PFSK-1 (cell line): ENCODE measurements around the gene CIDEA.
A peak's percentile ranks its signal among the peaks of the same experiment; 100 is the strongest.

Source experiments
- FOXP2 ChIP-seq: optimal IDR thresholded peaks from 2 replicates; pipeline ENCODE3; 2011; ENCODE audit warnings: borderline replicate concordance, control low read depth, inconsistent platforms; ENCODE audit not compliant: insufficient read depth; ENCODE audit errors: extremely low read length, extremely low read depth
- POLR2AphosphoS5 ChIP-seq: IDR thresholded peaks from 2 replicates; pipeline ENCODE4 v1.6.1; 2012; ENCODE audit warnings: low read depth, mild to moderate bottlenecking, control low read depth, low read length, moderate library complexity
- REST ChIP-seq, 2 experiments: IDR thresholded peaks; 2 replicates each; pipeline versions ENCODE4 v1.6.1 to v1.8.0; 2011 to 2012; ENCODE audit warnings: low read depth in 2 of 2, low read length in 2 of 2, control low read depth in 1 of 2, inconsistent platforms in 1 of 2, mild to moderate bottlenecking in 1 of 2, moderate library complexity in 1 of 2; ENCODE audit not compliant: insufficient read depth in 1 of 2
- SIN3A ChIP-seq: IDR thresholded peaks from 2 replicates; pipeline ENCODE4 v1.6.1; 2012; ENCODE audit warnings: mild to moderate bottlenecking, low read length, moderate library complexity, borderline replicate concordance; ENCODE audit not compliant: insufficient read depth
- TAF1 ChIP-seq: IDR thresholded peaks from 2 replicates; pipeline ENCODE4 v1.6.1; 2012; ENCODE audit warnings: low read length, control low read depth, borderline replicate concordance; ENCODE audit not compliant: insufficient read depth

The CIDEA gene

GRCh38 chr18:12258719-12259705 lies 4.9 kb downstream of the CIDEA start:
- TF ChIP-seq SIN3A (no peak), POLR2AphosphoS5 (no peak), FOXP2 (no peak), TAF1 (no peak), REST (IDR thresholded peaks at IDR 0.05; ENCODE audit: insufficient read depth in 1 of 2, low read depth in 2 of 2, low read length in 2 of 2) (no peak)

- no peak for TF ChIP-seq FOXP2
Measured at GRCh38 chr18:12262748-12263147, 8.6 kb downstream of the CIDEA start.

GRCh38 chr18:12264864-12265263 lies 10.7 kb downstream of the CIDEA start:
- TF ChIP-seq FOXP2 (no peak), TAF1 (no peak), SIN3A (no peak), REST (IDR thresholded peaks at IDR 0.05; ENCODE audit: insufficient read depth in 1 of 2, low read depth in 2 of 2, low read length in 2 of 2) (no peak), POLR2AphosphoS5 (no peak)

GRCh38 chr18:12271376-12272235 lies 17.4 kb downstream of the CIDEA start:
- TF ChIP-seq FOXP2, result peak; percentile 64
- no peak for TF ChIP-seq REST (IDR thresholded peaks at IDR 0.05; ENCODE audit: insufficient read depth in 1 of 2, low read depth in 2 of 2, low read length in 2 of 2)
- TF ChIP-seq SIN3A, result no peak
- peak; percentile 42; the same call in 1 of the 2 replicates for TF ChIP-seq POLR2AphosphoS5
- no peak for TF ChIP-seq TAF1

- TF ChIP-seq REST (IDR thresholded peaks at IDR 0.05; ENCODE audit: insufficient read depth in 1 of 2, low read depth in 2 of 2, low read length in 2 of 2) (no peak), FOXP2 (no peak), SIN3A (no peak), POLR2AphosphoS5 (no peak), TAF1 (no peak)
Measured at GRCh38 chr18:12274793-12275192, 20.6 kb downstream of the CIDEA start.
